Stimulated activated CD4-positive, alpha-beta T cell treated with anti-CD3 and anti-CD28 coated beads, Interleukin-15, amount 100 ng/mL, for 48 hours (primary cell): ENCODE measurements around the gene SIRT6.
"Not testable (repeated sequence)": the region's sequence is repeated elsewhere in the genome, so short reads cannot be mapped to it uniquely, and the experiment has no call there.

Experiments
- DNase-seq, 2 donors: peaks; one replicate each; pipeline ENCODE4 v3.0.0-alpha.2; 2020; ENCODE audit warnings: low read depth in 2 of 2

Gene SIRT6

GRCh38 chr19:4174895-4175668 lies 7.3 kb downstream of the SIRT6 start:
- no peak for DNase-seq

DNA sequence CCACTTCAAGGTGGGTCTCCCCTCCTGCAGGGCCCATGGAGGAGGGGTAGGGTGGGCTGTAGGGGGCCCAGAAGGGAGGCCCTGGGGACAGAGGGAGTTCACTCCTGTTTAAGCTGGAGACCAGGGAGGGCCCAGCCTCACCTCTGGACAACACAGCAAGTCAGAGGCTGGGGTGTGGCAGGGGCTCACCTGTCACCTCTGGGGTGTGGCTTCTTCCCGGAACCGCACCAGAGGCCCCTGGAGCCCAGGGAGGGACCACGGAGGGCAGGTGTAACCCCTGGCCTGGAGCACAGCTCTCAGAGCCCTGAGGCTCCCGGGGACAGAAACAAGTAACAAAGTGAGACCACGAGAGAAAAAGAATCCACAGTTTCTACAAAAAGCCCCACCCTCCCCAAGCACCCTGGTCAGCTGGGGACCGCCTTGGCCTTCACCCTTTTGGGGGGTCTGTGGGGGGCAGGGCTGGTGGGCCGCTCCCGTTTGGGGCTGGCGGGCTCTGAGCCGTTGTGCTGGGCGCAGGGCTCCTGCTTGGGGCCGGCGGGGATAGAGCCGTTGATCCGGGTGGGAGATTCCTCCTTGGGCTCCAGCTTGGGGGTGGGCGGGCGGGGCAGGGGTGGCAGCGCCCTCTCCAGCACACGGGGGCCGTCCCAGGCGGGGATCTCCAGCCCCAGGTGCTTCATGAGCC lies 8.0 kb downstream of the SIRT6 start:
- DNase-seq = no peak

DNA sequence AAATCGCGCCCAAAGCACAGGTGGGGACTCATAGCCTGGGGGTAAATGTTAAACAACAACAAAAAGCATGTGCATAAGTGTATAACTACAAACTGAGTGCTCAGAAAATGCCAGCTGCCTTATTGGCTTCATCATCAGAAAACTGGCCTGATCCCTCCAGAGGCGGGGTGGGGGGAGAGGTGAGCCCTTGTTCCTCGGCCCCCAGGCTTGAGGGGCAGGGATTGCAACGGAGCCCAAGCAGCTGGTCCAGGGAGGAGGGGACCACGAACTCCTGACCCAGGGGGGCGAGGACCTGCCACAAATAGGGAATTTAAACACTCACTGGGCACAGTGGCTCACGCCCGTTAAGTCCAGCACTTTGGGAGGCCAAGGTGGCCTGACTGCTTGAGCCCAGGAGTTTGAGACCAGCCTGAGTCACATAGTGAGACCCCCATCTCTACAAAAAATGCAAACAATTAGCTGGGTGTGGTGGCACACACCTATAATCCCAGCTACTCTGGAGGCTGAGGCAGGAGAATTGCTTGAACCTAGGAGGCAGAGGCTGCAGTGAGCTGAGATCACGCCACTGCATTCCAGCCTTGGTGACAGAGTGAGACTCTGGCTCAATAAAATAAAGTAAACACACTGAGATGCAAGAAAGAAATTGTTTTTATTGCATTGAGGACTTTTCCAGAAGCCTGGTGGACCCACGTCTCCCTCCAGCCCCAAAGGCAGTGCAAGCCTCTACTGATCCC lies 8.7 kb downstream of the SIRT6 start:
- no peak for DNase-seq

DNA sequence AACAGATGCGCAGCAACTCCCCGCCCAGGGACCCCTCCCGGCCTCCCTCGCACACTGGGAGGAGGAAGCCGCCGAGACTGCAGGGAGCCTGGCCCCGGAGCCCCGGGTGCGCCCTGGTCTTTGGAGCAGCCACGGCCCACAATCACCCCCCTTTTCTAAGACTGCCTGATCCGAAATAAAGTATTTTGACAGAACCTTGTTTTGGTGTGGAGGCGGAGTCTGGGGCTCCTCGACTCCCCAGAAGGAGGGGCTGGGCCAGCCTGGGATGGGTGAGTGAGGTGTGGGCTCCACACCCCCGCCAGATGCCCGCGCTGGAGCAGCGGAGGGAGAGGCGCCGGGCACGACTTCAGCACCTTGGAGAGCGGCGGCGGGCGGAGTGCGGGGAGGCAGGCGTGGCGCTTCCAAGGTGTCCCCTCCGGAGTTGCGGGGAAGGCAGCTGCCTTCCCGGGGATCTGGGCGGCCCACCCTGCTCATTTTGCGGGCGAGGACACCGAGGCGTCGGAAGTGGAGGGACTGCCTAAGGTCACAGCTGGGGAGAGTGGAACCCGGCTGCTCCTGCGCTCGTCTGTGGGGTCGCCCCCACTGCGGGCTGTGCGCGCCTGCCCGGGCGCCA lies 9.4 kb downstream of the SIRT6 start:
- DNase-seq = peak; percentile 27 to 57

DNA sequence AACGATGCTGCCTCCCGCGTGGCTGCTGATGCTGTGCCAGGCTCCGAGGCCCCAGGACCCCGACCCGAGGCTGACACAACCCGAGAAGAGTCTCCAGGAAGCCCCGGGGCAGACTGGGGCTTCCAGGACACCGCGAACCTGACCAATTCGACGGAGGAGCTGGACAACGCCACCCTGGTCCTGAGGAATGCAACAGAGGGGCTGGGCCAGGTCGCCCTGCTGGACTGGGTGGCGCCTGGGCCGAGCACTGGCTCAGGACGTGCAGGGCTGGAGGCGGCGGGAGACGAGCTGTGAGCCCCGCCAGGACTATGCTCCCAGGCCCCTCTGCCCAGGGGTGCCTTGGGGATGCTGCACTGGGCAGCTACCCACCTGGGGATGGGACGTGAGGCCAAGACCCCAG lies 10.7 kb downstream of the SIRT6 start:
- no peak for DNase-seq

DNA sequence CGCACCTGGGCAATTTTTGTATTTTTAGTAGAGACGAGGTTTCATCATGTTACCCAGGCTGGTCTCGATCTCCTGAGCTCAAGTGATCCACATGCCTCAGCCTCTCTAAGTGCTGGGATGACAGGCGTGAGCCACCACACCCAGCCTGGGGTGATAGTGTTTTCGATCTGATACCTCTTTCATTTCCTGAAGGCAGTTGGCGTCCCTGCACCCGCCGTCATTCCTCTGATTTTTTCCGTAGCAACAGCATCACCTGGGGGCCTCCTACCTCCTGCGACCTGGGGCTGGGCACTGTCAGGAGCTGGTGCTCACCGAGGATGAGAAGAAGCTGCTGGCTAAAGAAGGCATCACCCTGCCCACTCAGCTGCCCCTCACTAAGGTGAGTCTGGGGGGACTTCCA lies 18.1 kb downstream of the SIRT6 start:
- DNase-seq = no peak

DNA sequence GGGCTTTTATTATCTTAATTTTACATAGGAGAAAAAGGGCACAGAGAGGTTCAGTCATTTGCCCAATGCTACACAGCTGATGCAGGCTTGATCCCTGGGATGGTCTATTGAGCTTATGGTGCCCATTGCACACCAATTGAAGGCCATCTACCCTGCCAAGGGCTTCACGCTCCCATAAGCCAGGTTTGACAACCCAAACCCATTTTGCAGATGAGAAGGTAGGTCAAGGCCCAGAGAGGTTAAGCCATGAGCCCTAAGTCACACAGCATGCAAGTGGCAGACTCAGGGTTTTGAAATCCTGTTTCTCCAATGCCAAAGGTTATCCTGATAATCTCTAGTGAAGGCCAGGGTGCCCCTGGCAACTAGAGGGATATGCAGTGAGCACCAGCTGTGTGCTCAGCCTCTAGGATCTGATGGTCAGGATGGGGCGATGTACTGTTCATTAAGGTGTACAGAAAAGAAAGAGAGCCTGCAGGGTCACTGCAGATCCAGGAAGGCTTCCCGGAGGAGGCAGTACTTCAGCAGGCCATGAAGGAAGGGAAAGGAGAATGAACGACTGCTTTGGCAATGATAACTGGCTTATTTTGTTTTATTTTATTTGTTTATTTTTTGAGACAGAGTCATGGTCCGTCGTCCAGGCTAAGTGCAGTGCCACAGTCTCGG lies 20.8 kb downstream of the SIRT6 start:
- no peak for DNase-seq

DNA sequence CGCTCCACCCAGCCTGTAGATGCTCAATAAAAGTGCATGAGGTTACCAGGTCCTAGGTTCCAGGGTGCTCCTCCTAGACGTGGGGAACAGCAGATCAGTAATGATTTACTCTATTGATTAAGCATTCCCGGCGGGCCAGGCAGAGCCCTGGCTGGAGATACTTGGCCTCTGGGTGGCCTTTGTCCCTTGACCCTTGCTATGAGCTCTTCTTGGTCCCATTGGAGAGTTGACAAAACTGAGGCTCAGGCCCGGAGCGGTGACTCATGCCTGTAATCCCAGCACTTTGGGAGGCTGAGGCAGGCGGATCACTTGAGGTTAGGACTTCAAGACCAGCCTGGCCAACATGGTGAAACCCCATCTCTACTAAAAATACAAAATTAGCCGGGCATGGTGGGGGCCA lies 24.4 kb downstream of the SIRT6 start:
- DNase-seq = not testable (repeated sequence)

DNA sequence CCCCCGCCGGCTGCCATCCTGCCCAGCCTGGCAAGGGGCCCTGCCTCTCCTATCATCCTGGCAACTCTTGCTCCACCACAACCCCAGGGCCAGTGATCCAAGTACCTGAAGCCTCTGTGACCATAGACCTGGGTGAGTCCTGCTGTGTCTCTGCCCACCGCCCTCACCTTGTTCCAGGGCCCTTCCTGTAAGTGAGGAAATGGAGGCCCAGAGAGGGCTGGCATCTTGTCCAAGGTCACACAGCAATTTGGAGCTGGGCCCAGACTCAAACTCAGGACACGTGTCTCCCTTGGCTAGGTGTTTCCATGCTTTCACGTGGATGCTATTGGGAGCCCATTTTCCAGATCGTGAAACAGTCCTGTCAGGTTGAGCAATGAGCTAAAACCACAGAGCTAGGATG lies 25.2 kb downstream of the SIRT6 start:
- no peak for DNase-seq

DNA sequence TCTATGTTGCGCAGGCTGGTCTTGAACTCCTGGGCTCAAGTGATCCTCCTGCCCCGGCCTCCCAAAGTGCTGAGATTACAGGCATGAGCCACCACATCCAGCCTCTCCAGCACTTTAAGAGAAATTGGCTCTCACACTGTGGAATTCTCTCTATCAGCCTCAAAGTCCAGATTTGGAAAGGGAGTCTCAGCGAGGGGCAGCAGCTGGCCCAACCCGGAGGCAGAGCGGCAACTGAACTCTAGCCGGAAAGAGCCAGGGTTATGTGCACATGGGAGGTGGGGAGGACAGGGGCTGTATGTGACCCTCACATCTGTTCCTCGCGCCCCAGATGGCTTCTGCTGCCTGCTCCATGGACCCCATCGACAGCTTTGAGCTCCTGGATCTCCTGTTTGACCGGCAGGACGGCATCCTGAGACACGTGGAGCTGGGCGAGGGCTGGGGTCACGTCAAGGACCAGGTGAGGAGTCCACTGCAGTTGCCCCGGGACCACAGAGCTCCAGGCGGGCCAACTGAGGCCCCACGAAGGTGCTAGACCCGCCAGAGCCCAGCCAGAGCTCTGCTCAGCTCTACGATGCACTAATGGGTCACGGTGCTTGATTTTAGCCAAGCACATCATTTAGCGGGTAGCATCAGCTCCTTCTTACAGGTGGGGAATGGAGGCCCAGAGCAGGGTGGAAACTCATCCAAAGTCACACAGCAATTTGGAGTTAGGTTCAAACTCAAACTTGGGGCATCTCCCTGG lies 27.6 kb downstream of the SIRT6 start:
- DNase-seq = no peak

- no peak for DNase-seq
Observed at GRCh38 chr19:4152241-4152998, 29.9 kb downstream of the SIRT6 start.

DNA sequence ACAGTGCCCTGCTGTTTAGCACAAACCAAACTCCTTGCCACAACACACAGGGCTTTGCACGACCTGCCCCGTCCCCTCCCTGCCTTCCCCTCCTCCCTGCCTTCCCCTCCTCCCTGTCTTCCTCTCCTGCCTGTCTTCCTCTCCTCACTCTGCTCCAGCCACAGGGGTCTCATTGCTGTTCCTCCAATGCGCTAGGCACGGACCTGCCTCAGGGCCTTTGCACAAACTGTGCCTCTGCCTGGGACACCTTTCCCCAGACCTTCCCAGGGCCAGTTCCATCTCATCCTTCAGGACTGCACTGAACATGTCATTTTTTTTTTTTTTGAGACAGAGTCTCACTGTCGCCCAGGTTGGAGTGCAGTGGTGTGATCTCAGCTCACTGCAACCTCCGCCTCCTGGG lies 30.7 kb downstream of the SIRT6 start:
- no peak for DNase-seq

- DNase-seq = no peak
Observed at GRCh38 chr19:4149518-4150288, 32.7 kb downstream of the SIRT6 start.

DNA sequence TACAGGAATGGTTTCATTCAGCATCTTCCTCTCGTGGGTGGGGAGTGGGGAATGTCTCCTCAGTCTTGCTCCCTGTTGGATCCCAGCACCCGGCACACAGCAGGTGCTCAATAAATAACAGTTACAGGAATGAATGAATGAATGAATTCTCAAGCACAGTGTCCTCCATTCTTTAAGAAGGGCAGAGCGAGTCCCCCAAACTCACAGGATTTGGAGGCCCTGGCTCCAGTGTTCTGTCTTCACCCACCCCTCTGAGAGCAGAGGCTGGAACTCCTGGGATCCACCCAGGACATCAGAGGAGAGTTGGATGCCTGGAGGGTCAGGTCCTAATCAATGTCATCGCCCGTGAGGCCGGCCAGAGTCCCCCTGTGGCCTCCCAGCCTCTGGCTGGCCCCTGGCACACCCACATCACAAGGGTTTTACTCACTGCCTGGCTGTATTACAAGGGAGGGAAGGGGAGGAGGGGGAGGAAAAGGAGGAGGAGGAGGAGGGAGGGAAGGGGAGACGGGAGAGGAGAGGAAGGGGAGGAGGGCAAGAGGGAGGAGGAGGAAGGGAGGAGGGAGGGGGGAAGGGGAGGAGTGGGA lies 37.6 kb downstream of the SIRT6 start:
- no peak for DNase-seq

DNA sequence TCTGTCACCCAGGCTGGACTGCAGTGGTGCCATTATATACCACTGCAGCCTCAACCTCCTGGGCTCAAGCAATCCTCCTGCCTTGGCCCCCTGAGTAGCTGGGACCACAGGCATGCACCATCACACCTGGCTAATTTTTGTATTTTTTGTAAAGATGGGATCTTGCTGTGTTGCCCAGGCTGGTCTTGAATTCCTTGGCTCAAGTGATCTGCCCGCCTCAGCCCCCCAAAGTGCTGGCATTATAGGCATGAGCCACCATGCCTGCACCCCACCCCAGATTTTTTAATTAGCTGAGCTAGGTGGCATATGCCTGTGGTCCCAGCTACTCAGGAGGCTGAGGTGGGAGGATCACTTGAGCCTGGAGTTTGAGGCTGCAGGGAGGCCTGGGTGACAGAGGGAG lies 39.4 kb downstream of the SIRT6 start:
- not testable (repeated sequence) for DNase-seq

DNA sequence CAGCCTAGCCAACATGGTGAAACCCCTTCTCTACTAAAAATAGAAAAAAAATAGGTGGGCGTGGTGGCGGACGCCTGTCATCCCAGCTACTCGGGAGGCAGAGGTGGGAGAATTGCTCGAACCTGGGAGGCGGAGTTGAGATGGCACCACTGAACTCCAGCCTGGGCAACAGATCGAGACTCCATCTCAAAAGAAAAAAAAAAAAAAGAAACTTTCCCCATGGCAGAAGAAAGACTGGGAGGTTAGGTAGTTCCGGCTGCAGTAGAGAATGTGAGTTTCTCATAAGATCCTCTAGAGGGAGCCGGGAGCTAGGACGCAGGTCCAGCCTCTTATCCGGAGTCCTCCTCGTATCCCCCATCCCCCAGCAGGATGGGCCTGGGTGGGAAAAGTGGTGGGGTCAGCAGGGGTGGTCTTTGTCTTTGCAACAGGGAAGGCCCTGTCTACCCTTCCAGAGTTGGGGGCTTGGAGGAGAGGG lies 42.1 kb downstream of the SIRT6 start:
- no peak for DNase-seq

GRCh38 chr19:4139614-4140236 lies 42.6 kb downstream of the SIRT6 start:
- peak; percentile 77 to 85 for DNase-seq

GRCh38 chr19:4138445-4138844 lies 43.9 kb downstream of the SIRT6 start:
- no peak for DNase-seq

- no peak for DNase-seq
Observed at GRCh38 chr19:4136680-4137088, 45.7 kb downstream of the SIRT6 start.
